Calu3 (cell line): Measurements from ENCODE around the gene LZTS3. TPM values are rescaled to one million over a fixed set of nuclear protein-coding genes. Genes with fewer than 3 reads are reported as not detected.
"Not testable (repeated sequence)": the region's sequence is repeated elsewhere in the genome, so short reads cannot be mapped to it uniquely, and the experiment has no call there.

Source experiments
- BruUV-seq: library from RNA; stranded (reverse); fragments of 400-500 nt; replicated peaks from 2 replicates; lab custom pipeline; 2021; lab: Mats Ljungman, UMichigan
- CTCF ChIA-PET: fragments of 300-600 bp; sonication (Branson Sonifier 250); formaldehyde crosslinking; loops from one replicate; lab custom pipeline; 2022; ENCODE audit warnings: antibody characterized with exemption; lab: Charles Lee
- DNase-seq: peaks from one replicate; pipeline ENCODE4 v3.0.0; 2022
- H3K27ac Mint-ChIP-seq: one replicate; pipeline ENCODE4 v1.8.0; 2022; ENCODE audit warnings: mixed read lengths; ENCODE audit not compliant: unreplicated experiment
- H3K27me3 Mint-ChIP-seq: one replicate; pipeline ENCODE4 v1.8.0; 2022; ENCODE audit warnings: mixed read lengths; ENCODE audit not compliant: unreplicated experiment
- H3K36me3 Mint-ChIP-seq: one replicate; pipeline ENCODE4 v1.8.0; 2022; ENCODE audit warnings: mild to moderate bottlenecking, moderate library complexity, mixed read lengths; ENCODE audit not compliant: insufficient read depth, unreplicated experiment
- H3K4me1 Mint-ChIP-seq: one replicate; pipeline ENCODE4 v1.8.0; 2022; ENCODE audit warnings: mild to moderate bottlenecking, low read depth, mixed read lengths; ENCODE audit not compliant: unreplicated experiment
- H3K4me3 Mint-ChIP-seq: one replicate; pipeline ENCODE4 v1.8.0; 2022; ENCODE audit warnings: mild to moderate bottlenecking, low read depth, moderate library complexity, mixed read lengths; ENCODE audit not compliant: unreplicated experiment
- H3K9me3 Mint-ChIP-seq: one replicate; pipeline ENCODE4 v1.8.0; 2022; ENCODE audit warnings: low read depth, mixed read lengths; ENCODE audit not compliant: unreplicated experiment
- intact Hi-C: fragments of 100-400 bp; cut with micrococcal nuclease; formaldehyde crosslinking; loops from one replicate; pipeline ENCODE4 v1.10.0; 2022; ENCODE audit not compliant: unreplicated experiment
- total RNA-seq: library from RNA; stranded (reverse); gene quantifications from 2 replicates; pipeline ENCODE4 v1.2.3, GENCODE V29; 2022
- TF ChIP-seq, protein P1 (sequence below): fragments of 200-600 bp; IDR thresholded peaks from one replicate; pipeline ENCODE4 v1.8.0; 2022; ENCODE audit warnings: antibody characterized with exemption; ENCODE audit not compliant: unreplicated experiment

The LZTS3 gene
- total RNA-seq, 1 experiment from 2014 or later: 10.4 TPM

DNA sequence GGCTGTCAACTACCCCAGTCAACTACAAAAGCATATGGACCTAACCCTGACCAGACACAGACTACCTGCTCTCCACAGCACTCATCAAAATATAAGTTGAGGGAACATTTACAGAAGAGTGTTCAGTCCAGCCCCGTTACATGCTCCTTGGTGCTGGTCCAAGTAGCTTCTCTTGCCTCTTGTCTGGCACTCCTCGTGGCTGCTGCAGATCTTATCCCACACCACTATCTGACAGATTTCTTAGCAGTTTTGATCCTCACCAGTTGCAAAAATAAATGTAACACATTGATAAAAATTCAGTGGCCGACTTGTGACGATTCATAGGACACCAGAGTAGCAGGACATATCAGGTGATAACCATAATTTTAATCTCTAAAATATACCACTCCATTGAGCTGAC, 44.3 kb downstream of the LZTS3 start:
- Mint-ChIP-seq H3K27ac (no peak overlapping the region), H3K27me3 (no peaks in the 10 kb centered on the region), H3K4me1 (no peaks in the 10 kb centered on the region), H3K36me3 (peaks cover 14% of the 10 kb centered on the region), H3K9me3 (no peaks in the 10 kb centered on the region), H3K4me3 (no peak overlapping the region)
- BruUV-seq: no TSS peak
- DNase-seq: no peak
- CTCF ChIA-PET: no interaction called here
- intact Hi-C loops: no loop called here
- TF ChIP-seq, protein P1, sequence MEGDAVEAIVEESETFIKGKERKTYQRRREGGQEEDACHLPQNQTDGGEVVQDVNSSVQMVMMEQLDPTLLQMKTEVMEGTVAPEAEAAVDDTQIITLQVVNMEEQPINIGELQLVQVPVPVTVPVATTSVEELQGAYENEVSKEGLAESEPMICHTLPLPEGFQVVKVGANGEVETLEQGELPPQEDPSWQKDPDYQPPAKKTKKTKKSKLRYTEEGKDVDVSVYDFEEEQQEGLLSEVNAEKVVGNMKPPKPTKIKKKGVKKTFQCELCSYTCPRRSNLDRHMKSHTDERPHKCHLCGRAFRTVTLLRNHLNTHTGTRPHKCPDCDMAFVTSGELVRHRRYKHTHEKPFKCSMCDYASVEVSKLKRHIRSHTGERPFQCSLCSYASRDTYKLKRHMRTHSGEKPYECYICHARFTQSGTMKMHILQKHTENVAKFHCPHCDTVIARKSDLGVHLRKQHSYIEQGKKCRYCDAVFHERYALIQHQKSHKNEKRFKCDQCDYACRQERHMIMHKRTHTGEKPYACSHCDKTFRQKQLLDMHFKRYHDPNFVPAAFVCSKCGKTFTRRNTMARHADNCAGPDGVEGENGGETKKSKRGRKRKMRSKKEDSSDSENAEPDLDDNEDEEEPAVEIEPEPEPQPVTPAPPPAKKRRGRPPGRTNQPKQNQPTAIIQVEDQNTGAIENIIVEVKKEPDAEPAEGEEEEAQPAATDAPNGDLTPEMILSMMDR: no peak

DNA sequence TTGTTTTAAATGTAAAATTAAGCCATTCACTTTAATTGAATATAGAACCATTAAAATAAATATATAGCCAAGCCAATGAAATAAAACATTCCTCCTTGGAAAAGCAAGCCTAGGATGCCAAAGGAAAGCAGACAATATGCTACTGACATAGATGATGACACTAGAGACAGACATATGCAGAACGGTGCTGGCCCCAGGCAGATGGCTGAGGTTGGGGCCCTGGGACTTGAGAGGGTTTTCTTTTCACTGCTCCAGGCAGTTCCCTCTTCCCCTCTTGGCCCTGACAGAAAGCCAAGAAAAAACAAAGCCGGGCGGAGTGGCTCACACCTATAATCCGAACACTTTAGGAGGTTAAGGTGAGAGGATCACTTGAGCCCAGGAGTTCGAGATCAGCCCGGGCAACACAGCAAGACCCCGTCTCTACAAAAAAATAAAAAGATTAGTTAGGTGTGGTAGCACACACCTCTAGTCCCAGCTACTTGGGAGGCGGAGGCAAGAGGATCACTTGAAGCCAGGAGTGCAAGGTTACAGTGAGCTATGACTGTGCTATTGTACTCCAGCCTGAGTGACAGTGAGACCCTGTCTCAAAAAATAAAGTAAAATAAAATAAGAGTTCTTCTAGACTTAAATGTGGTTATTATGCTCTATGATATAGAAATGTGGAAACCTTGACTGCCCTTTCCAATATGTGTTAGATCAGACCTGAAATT, 44.9 kb downstream of the LZTS3 start:
- no peak overlapping the region for H3K27ac Mint-ChIP-seq
- H3K27me3 Mint-ChIP-seq: no peaks in the 10 kb centered on the region
- DNase-seq: no peak
- no TSS peak for BruUV-seq
- CTCF ChIA-PET: no interaction called here
- TF ChIP-seq, protein P1: no peak
- intact Hi-C loops: no loop called here
- peaks cover 14% of the 10 kb centered on the region for H3K36me3 Mint-ChIP-seq
- peaks cover 4% of the 10 kb centered on the region for H3K4me1 Mint-ChIP-seq
- no peaks in the 10 kb centered on the region for H3K9me3 Mint-ChIP-seq
- H3K4me3 Mint-ChIP-seq: no peak overlapping the region

DNA sequence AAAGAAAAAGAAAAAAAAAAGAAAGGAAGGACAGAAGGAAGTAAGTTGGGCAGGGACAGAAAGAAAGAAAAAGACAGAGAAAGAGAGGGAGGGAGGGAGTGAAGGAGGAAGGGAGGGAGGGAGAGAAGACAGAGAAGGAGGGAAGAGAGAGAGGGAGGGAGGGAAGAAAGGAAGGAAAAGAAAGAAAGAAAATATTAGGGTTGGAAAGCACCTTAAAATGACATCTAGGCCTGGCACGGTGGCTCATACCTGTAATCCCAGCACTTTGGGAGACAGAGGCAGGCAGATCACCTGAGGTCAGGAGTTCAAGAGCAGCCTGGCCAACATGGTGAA, 46.9 kb downstream of the LZTS3 start:
- no peaks in the 10 kb centered on the region for H3K27me3 Mint-ChIP-seq
- no TSS peak for BruUV-seq
- no peak overlapping the region for H3K4me3 Mint-ChIP-seq
- CTCF ChIA-PET: no interaction called here
- TF ChIP-seq, protein P1: no peak
- DNase-seq: no peak
- H3K27ac Mint-ChIP-seq: no peak overlapping the region
- H3K4me1 Mint-ChIP-seq: peaks cover 7% of the 10 kb centered on the region
- H3K36me3 Mint-ChIP-seq: peaks cover 14% of the 10 kb centered on the region
- H3K9me3 Mint-ChIP-seq: no peaks in the 10 kb centered on the region
- intact Hi-C loops: no loop called here

DNA sequence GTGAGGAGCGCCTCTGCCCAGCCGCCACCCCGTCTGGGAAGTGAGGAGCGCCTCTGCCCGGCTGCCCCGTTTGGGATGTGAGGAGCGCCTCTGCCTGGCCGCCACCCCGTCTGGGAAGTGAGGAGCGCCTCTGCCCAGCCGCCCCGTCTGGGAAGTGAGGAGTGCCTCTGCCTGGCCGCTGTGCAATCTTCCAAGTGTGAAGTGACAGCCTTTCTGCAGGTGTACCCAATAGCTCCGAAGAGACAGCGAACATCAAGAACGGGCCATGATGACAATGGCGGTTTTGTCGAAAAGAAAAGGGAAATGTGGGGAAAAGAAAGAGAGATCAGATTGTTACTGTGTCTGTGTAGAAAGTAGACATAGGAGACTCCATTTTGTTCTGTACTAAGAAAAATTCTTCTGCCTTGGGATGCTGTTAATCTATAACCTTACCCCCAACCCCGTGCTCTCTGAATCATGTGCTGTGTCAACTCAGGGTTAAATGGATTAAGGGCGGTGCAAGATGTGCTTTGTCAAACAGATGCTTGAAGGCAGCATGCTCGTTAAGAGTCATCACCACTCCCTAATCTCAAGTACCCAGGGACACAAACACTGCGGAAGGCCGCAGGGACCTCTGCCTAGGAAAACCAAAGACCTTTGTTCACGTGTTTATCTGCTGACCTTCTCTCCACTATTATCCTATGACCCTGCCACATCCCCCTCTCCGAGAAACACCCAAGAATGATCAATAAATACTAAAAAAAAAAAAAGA, 47.4 kb downstream of the LZTS3 start:
- H3K27me3 Mint-ChIP-seq, H3K4me3 Mint-ChIP-seq, intact Hi-C loops, H3K4me1 Mint-ChIP-seq, DNase-seq, CTCF ChIA-PET, BruUV-seq, H3K27ac Mint-ChIP-seq, H3K9me3 Mint-ChIP-seq: not testable (repeated sequence)
- H3K36me3 Mint-ChIP-seq: peaks cover 14% of the 10 kb centered on the region

DNA sequence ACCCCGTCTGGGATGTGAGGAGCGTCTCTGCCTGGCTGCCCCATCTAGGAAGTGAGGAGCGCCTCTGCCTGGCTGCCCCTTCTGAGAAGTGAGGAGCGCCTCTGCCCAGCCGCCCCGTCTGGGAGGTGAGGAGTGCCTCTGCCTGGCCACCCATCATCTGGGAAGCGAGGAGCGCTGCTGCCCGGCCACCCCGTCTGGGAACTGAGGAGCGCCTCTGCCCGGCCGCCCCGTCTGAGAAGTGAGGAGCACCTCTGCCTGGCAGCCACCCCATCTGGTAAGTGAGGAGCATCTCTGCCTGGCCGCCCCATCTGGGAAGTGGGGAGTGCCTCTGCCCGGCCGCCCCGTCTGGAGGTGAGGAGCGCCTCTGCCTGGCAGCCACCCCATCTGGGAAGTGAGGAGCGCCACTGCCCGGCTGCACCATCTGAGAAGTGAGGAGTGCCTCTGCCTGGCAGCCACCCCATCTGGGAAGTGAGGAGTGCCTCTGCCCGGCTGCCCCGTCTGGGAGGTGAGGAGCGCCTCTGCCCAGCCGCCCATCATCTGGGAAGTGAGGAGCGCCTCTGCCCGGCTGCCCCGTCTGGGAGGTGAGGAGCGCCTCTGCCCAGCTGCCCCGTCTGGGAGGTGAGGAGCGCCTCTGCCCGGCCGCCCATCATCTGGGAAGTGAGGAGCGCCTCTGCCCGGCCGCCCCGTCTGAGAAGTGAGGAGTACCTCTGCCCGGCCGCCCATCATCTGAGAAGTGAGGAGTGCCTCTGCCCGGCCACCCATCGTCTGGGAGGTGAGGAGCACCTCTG, 48.4 kb downstream of the LZTS3 start:
- H3K4me3 Mint-ChIP-seq, BruUV-seq, H3K9me3 Mint-ChIP-seq, CTCF ChIA-PET, intact Hi-C loops, H3K27ac Mint-ChIP-seq, DNase-seq, H3K27me3 Mint-ChIP-seq, H3K4me1 Mint-ChIP-seq: not testable (repeated sequence)
- peaks cover 14% of the 10 kb centered on the region for H3K36me3 Mint-ChIP-seq

DNA sequence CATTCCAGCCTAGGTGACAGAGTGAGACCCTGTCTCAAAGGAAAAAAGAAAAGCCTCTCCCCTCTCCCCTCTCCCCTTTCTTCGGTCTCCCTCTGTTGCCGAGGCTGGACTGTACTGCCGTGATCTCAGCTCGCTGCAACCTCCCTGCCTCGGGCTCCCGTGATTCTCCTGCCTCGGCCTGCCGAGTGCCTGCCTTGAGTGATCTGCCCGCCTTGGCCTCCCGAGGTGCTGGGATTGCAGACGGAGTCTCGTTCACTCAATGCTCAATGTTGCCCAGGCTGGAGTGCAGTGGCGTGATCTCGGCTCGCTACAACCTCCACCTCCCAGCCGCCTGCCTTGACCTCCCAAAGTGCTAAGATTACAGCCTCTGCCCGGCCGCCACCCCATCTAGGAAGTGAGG, 49.2 kb downstream of the LZTS3 start:
- BruUV-seq, H3K27me3 Mint-ChIP-seq, H3K27ac Mint-ChIP-seq, H3K4me1 Mint-ChIP-seq, intact Hi-C loops, H3K9me3 Mint-ChIP-seq, H3K4me3 Mint-ChIP-seq, DNase-seq, CTCF ChIA-PET: not testable (repeated sequence)
- peaks cover 12% of the 10 kb centered on the region for H3K36me3 Mint-ChIP-seq
